HUES48 (cell line): ENCODE results near the gene TRPM2.
"Not testable (repeated sequence)": the region's sequence is repeated elsewhere in the genome, so short reads cannot be mapped to it uniquely, and the experiment has no call there.

Experiments
- H3K27ac ChIP-seq: one replicate; pipeline ENCODE4 v1.7.0; 2013; ENCODE audit warnings: low read depth, low read length, inconsistent platforms
- H3K27me3 ChIP-seq: 2 replicates; pipeline ENCODE4 v1.6.1; 2013; ENCODE audit warnings: mild to moderate bottlenecking, low read length; ENCODE audit not compliant: control insufficient read depth, insufficient read depth
- H3K36me3 ChIP-seq: 2 replicates; pipeline ENCODE4 v1.6.1; 2013; ENCODE audit warnings: low read length; ENCODE audit not compliant: control insufficient read depth, insufficient read depth
- H3K4me1 ChIP-seq: 2 replicates; pipeline ENCODE4 v1.6.1; 2013; ENCODE audit warnings: mild to moderate bottlenecking, low read length; ENCODE audit not compliant: control insufficient read depth, insufficient read depth
- H3K4me3 ChIP-seq: 2 replicates; pipeline ENCODE4 v1.5.1; 2013; ENCODE audit warnings: mild to moderate bottlenecking, low read depth, low read length
- H3K9ac ChIP-seq: 2 replicates; pipeline ENCODE4 v1.6.1; 2013; ENCODE audit warnings: mild to moderate bottlenecking, low read depth, low read length, moderate library complexity
- H3K9me3 ChIP-seq: 2 replicates; pipeline ENCODE4 v1.6.1; 2013; ENCODE audit warnings: low read length; ENCODE audit not compliant: control insufficient read depth, insufficient read depth

The TRPM2 gene

GRCh38 chr21:44478801-44479167 is 125.4 kb downstream of the TRPM2 start:
- H3K27me3 ChIP-seq, result no peaks in the 10 kb centered on the region
- no peaks in the 10 kb centered on the region for H3K36me3 ChIP-seq
- H3K27ac ChIP-seq, result no peak overlapping the region
- H3K9me3 ChIP-seq, result no peaks in the 10 kb centered on the region
- H3K9ac ChIP-seq, result no peak overlapping the region
- H3K4me3 ChIP-seq, result no peak overlapping the region
- H3K4me1 ChIP-seq, result no peaks in the 10 kb centered on the region

- not testable (repeated sequence) for H3K27me3 ChIP-seq, H3K4me1 ChIP-seq, H3K4me3 ChIP-seq, H3K36me3 ChIP-seq, H3K9ac ChIP-seq, H3K9me3 ChIP-seq, H3K27ac ChIP-seq
These were observed 126.3 kb downstream of the TRPM2 start for GRCh38 chr21:44479556-44480199.

- Histone ChIP-seq H3K4me1 (no peaks in the 10 kb centered on the region), H3K36me3 (no peaks in the 10 kb centered on the region), H3K27me3 (no peaks in the 10 kb centered on the region), H3K9ac (no peak overlapping the region), H3K4me3 (no peak overlapping the region), H3K9me3 (no peaks in the 10 kb centered on the region), H3K27ac (no peak overlapping the region)
These were observed 127.0 kb downstream of the TRPM2 start for GRCh38 chr21:44480200-44481053.

- no peaks in the 10 kb centered on the region; the same call in 1 of the 2 replicates for H3K4me1 ChIP-seq
- H3K9ac ChIP-seq, result no peak overlapping the region
- no peaks in the 10 kb centered on the region for H3K27me3 ChIP-seq
- no peak overlapping the region for H3K27ac ChIP-seq
- no peak overlapping the region for H3K4me3 ChIP-seq
- H3K36me3 ChIP-seq, result no peaks in the 10 kb centered on the region
- no peaks in the 10 kb centered on the region for H3K9me3 ChIP-seq
These were observed 129.3 kb downstream of the TRPM2 start for GRCh38 chr21:44482581-44483287.

- Histone ChIP-seq H3K4me1 (no peaks in the 10 kb centered on the region; the same call in 1 of the 2 replicates), H3K4me3 (no peak overlapping the region), H3K36me3 (no peaks in the 10 kb centered on the region), H3K27me3 (no peaks in the 10 kb centered on the region), H3K9me3 (no peaks in the 10 kb centered on the region), H3K27ac (no peak overlapping the region), H3K9ac (no peak overlapping the region)
These were observed 130.1 kb downstream of the TRPM2 start for GRCh38 chr21:44483288-44484237.

- H3K36me3 ChIP-seq, result no peaks in the 10 kb centered on the region
- H3K27me3 ChIP-seq, result no peaks in the 10 kb centered on the region
- H3K9ac ChIP-seq, result no peak overlapping the region
- H3K27ac ChIP-seq, result no peak overlapping the region
- H3K9me3 ChIP-seq, result no peaks in the 10 kb centered on the region
- H3K4me3 ChIP-seq, result no peak overlapping the region
- H3K4me1 ChIP-seq, result no peaks in the 10 kb centered on the region; the same call in 1 of the 2 replicates
These were observed 131.3 kb downstream of the TRPM2 start for GRCh38 chr21:44484498-44485253.

GRCh38 chr21:44485254-44485793 is 131.9 kb downstream of the TRPM2 start:
- Histone ChIP-seq H3K4me3 (peak overlapping the region; percentile 56), H3K36me3 (no peaks in the 10 kb centered on the region), H3K4me1 (no peaks in the 10 kb centered on the region; the same call in 1 of the 2 replicates), H3K9me3 (no peaks in the 10 kb centered on the region), H3K27me3 (no peaks in the 10 kb centered on the region), H3K27ac (no peak overlapping the region), H3K9ac (no peak overlapping the region)

- no peaks in the 10 kb centered on the region for H3K36me3 ChIP-seq
- H3K4me3 ChIP-seq, result peak overlapping the region; percentile 56
- H3K27ac ChIP-seq, result no peak overlapping the region
- no peaks in the 10 kb centered on the region for H3K9me3 ChIP-seq
- no peaks in the 10 kb centered on the region; the same call in 1 of the 2 replicates for H3K4me1 ChIP-seq
- 0 out of 2 replicates have a peak overlapping the region, but pooled peaks have one; percentile 17 for H3K9ac ChIP-seq
- no peaks in the 10 kb centered on the region for H3K27me3 ChIP-seq
These were observed 132.4 kb downstream of the TRPM2 start for GRCh38 chr21:44485796-44486195.

DNA sequence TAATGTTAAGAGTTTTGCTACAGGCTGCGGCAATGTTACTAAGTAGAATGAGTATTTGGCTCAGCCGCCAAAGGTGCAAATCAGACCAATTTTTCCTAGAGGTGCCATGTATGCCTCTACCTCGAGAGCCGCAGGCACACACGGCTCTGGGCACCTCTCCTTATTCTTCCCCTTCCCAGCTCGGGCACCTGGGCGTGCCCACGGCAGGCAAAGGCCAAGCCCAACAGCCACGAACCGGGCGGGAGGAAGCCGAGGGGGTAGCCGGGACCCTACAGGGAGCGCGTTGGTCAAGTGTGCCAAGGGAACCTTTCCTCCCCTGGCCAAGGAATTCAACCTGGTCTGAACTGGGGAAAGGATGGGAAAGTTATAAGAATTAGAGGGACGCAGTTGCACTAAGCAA is 132.9 kb downstream of the TRPM2 start:
- Histone ChIP-seq H3K9me3 (no peaks in the 10 kb centered on the region), H3K27ac (no peak overlapping the region), H3K9ac (0 out of 2 replicates have a peak overlapping the region, but pooled peaks have one; percentile 17), H3K4me3 (peak overlapping the region; percentile 56), H3K36me3 (no peaks in the 10 kb centered on the region), H3K4me1 (no peaks in the 10 kb centered on the region; the same call in 1 of the 2 replicates), H3K27me3 (no peaks in the 10 kb centered on the region)
